Astrocyte (in vitro differentiated cells and primary cell): ENCODE data around the gene CPLX1.

Experiments
- CTCF ChIP-seq: IDR thresholded peaks from 2 replicates; pipeline ENCODE4 v1.5.1; 2011; ENCODE audit warnings: low read depth, mild to moderate bottlenecking, inconsistent platforms, low read length, moderate library complexity; ENCODE audit not compliant: insufficient read depth
- EZH2 ChIP-seq: IDR thresholded peaks from 2 replicates; pipeline ENCODE4 v1.6.1; 2012; ENCODE audit warnings: mild to moderate bottlenecking, low read length, inconsistent platforms; ENCODE audit not compliant: insufficient read depth

- TF ChIP-seq CTCF (no peak), EZH2 (no peak)
Observed at GRCh38 chr4:763191-763810, 62.6 kb downstream of the CPLX1 start.
